ENCODE data around the gene KLHL30. TPM values are rescaled to one million over a fixed set of nuclear protein-coding genes. Genes with fewer than 3 reads are reported as not detected.

KLHL30 gene
- total and polyA plus RNA-seq, 3 donors from 2014 or later: 0.16 to 0.37 (median 0.29) TPM

DNA sequence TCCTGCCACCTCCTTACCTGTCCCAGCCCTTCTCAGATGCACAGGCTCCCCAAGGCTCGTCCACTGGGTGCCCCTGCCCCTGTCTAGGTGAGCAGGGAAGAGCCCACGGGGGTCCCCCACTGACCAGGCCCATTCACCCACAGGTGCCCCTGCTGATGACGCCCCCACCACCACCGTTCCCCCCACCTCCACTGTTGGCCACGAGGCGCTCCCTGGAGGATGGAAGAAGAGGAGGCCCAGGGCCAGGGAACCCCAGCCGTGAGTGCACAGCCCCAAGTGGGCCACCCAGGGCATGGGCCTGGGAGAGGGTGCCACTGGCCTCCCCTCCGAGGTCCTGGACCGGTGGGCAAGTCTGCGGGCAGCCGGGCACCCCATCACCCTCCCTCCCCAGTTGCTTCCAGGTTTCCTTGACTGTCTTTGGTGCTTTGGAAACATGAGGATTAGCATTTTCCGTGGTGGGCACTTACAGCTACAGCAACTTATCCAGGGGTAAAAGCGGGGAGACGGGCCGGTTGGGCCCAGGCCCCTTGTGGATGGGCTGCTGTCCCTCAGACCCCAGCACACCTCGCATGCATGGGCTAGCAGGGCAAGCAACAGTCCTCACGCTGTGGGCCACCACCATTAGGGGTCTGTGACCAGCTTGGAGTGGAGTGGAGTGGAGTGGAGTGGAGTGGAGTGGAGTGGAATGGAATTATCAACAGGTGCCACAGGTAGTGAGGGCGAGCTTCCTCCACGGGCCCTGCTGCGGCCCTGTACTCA, 13.2 kb upstream of the KLHL30 start:
- intact Hi-C loops (cut with DNase I; ENCODE audit: low total_unique reads): no loop called here
- DNase-seq: no peak
- no peak for TF ChIP-seq POLR2A (IDR thresholded peaks at IDR 0.05)
- TF ChIP-seq, protein P1, sequence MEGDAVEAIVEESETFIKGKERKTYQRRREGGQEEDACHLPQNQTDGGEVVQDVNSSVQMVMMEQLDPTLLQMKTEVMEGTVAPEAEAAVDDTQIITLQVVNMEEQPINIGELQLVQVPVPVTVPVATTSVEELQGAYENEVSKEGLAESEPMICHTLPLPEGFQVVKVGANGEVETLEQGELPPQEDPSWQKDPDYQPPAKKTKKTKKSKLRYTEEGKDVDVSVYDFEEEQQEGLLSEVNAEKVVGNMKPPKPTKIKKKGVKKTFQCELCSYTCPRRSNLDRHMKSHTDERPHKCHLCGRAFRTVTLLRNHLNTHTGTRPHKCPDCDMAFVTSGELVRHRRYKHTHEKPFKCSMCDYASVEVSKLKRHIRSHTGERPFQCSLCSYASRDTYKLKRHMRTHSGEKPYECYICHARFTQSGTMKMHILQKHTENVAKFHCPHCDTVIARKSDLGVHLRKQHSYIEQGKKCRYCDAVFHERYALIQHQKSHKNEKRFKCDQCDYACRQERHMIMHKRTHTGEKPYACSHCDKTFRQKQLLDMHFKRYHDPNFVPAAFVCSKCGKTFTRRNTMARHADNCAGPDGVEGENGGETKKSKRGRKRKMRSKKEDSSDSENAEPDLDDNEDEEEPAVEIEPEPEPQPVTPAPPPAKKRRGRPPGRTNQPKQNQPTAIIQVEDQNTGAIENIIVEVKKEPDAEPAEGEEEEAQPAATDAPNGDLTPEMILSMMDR (IDR thresholded peaks at IDR 0.05): no peak
- H3K27ac ChIP-seq: no peak overlapping the region
- peaks cover 2% of the 10 kb centered on the region for H3K4me1 ChIP-seq
- no peak overlapping the region for H3K4me3 ChIP-seq
- H3K36me3 ChIP-seq (ENCODE audit: low read depth, missing control alignments): no peaks in the 10 kb centered on the region
- 80 to 87% methylated on average over 3 to 18 of the region's 20 CpGs for WGBS, 2 donors
- no peaks in the 10 kb centered on the region for H3K9me3 ChIP-seq
- H3K27me3 ChIP-seq: no peaks in the 10 kb centered on the region

DNA sequence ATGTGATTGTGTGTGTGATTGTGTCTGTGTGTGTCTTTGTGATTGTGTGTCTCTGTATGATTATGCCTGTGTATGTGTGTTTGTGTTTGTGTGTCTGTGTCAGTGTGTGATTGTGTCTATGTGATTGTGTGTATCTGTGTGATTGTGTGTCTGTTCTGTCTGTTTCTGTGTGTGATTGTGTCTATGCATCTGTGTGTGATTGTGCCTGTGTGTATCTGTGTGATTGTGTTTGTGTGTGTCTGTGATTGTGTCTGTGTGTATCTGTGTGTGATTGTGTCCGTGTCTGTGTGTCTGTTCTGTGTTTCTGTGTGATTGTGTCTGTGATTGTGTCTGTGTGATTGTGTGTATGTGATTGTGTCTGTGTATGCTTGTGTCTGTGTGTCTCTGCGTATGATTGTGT, 12.1 kb upstream of the KLHL30 start:
- no peak overlapping the region for H3K27ac ChIP-seq
- no peak for TF ChIP-seq POLR2A (IDR thresholded peaks at IDR 0.05)
- TF ChIP-seq, protein P1 (IDR thresholded peaks at IDR 0.05): no peak
- H3K4me3 ChIP-seq: no peak overlapping the region
- H3K9me3 ChIP-seq: no peaks in the 10 kb centered on the region
- intact Hi-C loops (cut with DNase I; ENCODE audit: low total_unique reads): no loop called here
- 67 to 88% methylated on average over 2 of the region's 2 CpGs for WGBS, 2 donors
- H3K27me3 ChIP-seq: no peaks in the 10 kb centered on the region
- peaks cover 2% of the 10 kb centered on the region for H3K4me1 ChIP-seq
- H3K36me3 ChIP-seq (ENCODE audit: low read depth, missing control alignments): no peaks in the 10 kb centered on the region
- DNase-seq: no peak

DNA sequence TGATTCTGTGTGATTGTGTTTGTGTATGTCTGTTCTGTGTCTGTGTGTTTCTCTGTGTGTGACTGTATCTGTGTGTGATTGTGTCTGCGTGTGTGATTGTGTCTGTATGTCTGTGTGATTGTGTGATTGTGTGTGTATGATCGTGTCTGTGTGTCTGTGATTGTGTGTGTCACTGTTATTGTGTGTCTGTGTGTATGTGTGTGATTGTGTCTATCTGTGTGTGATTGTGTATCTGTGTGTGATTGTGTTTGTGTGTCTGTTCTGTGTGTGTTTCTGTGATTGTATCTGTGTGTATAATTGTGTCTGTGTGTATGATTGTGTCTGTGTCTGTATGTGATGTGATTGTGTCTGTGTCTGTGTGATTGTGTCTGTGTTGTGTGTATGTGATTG, 11.7 kb upstream of the KLHL30 start:
- intact Hi-C loops (cut with DNase I; ENCODE audit: low total_unique reads): no loop called here
- no peaks in the 10 kb centered on the region for H3K36me3 ChIP-seq (ENCODE audit: low read depth, missing control alignments)
- 62 to 70% methylated on average over 2 of the region's 2 CpGs for WGBS, 2 donors
- no peak overlapping the region for H3K27ac ChIP-seq
- peaks cover 2% of the 10 kb centered on the region for H3K4me1 ChIP-seq
- no peaks in the 10 kb centered on the region for H3K27me3 ChIP-seq
- DNase-seq: no peak
- H3K4me3 ChIP-seq: no peak overlapping the region
- no peak for TF ChIP-seq POLR2A (IDR thresholded peaks at IDR 0.05)
- TF ChIP-seq, protein P1 (IDR thresholded peaks at IDR 0.05): no peak
- H3K9me3 ChIP-seq: no peaks in the 10 kb centered on the region

DNA sequence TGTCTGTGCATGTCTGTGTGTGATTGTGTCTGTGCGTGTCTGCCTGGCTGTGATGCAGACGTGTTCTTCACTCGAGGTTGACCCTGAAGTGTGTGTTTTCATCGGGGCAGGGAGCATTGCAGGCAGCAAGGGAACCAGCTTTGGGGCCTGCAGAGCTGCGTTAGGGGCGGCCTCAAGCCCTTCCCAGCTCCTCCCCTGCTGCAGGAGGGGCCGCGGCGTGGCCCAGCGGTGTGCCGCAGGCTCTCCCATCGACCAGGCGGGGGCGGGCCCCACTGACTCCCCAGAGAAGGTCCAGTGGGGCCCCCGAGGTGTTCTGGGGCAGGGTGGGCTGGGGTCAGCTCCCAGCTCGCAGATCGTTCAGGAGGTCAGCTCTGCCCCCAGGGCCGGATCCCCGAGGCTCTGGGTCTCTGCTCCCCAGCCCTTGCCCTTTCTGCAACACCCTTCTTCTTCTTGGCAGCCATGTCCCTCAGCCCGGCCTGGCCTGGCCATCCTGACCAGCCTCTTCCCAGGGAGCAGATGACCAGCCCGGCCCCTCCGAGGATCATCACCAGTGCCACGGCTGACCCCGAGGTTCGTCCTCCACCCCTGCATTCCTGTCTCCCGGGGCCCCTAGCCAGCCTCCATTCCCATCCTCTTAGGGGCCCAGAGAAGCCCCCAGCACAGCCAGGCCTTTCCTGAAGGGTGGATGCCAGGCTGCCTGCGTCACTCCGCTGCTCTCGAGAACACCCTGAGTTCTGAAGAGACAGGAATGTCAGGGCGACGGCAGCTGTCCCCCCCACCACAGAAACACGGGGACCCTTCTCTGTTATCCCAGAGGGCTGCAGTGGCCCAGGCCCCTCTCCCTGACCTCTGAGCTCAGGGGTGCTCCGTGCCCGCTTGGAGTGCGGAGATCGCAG, 11.1 kb upstream of the KLHL30 start:
- intact Hi-C loops (cut with DNase I; ENCODE audit: low total_unique reads): no loop called here
- Histone ChIP-seq H3K4me1 (peaks cover 2% of the 10 kb centered on the region), H3K4me3 (peak overlapping the region in 1 of 2 donors; percentile 58), H3K9me3 (no peaks in the 10 kb centered on the region), H3K27ac (peak overlapping the region in 1 of 2 donors; percentile 7), H3K27me3 (no peaks in the 10 kb centered on the region), H3K36me3 (ENCODE audit: low read depth, missing control alignments) (no peaks in the 10 kb centered on the region)
- peak; percentile 60 for DNase-seq
- TF ChIP-seq, protein P1 (IDR thresholded peaks at IDR 0.05): no peak
- no peak for TF ChIP-seq POLR2A (IDR thresholded peaks at IDR 0.05)
- 21 to 30% methylated on average over 19 to 34 of the region's 36 CpGs for WGBS, 2 donors
